ENCODE measurements around the gene DRD3. TPM values are rescaled to one million over a fixed set of nuclear protein-coding genes. Genes with fewer than 3 reads are reported as not detected.

The DRD3 gene
- total RNA-seq, 1 donor from 2014 or later: not detected

- peaks cover 9% of the 10 kb centered on the region for H3K9me3 Mint-ChIP-seq
- peak overlapping the region; percentile 20 for H3K4me3 Mint-ChIP-seq
- no peaks in the 10 kb centered on the region for H3K27me3 Mint-ChIP-seq
- H3K4me1 Mint-ChIP-seq: peaks cover 11% of the 10 kb centered on the region
- H3K27ac Mint-ChIP-seq: no peak overlapping the region
- CTCF ChIA-PET: interaction anchor here (1.3 to 3.7 kb wide), 5 partner anchors 8 to 78 kb away, joined by 4 to 36 read pairs (median 8); no protein-coding TSS in a partner anchor
- intact Hi-C loops (cut with micrococcal nuclease): no loop called here
- peaks cover 16% of the 10 kb centered on the region for H3K36me3 Mint-ChIP-seq (ENCODE audit: low read depth)
- POLR2A ChIA-PET: interaction anchor here (0.8 to 4.8 kb wide), 5 partner anchors 7 to 229 kb away, joined by 3 to 148 read pairs (median 7); no protein-coding TSS in a partner anchor
- ATAC-seq (ENCODE audit: low read depth) (no peak), DNase-seq (no peak)
- no peak for TF ChIP-seq CTCF (IDR thresholded peaks at IDR 0.05)
These were observed 42.5 kb upstream of the DRD3 start for GRCh38 chr3:114221165-114221880.

GRCh38 chr3:114219741-114220140 is 40.9 kb upstream of the DRD3 start:
- ATAC-seq (ENCODE audit: low read depth) (no peak), DNase-seq (no peak)
- Mint-ChIP-seq H3K9me3 (peaks cover 3% of the 10 kb centered on the region), H3K36me3 (ENCODE audit: low read depth) (peaks cover 6% of the 10 kb centered on the region), H3K27me3 (no peaks in the 10 kb centered on the region), H3K27ac (no peak overlapping the region), H3K4me1 (no peaks in the 10 kb centered on the region), H3K4me3 (peak overlapping the region; percentile 42)
- TF ChIP-seq CTCF (IDR thresholded peaks at IDR 0.05): no peak
- CTCF ChIA-PET: interaction anchor here (0.7 to 4.4 kb wide), 2 partner anchors 65 to 71 kb away, joined by 3 to 30 read pairs; no protein-coding TSS in a partner anchor
- POLR2A ChIA-PET: interaction anchor here (1.0 to 7.4 kb wide), 2 partner anchors 73 to 164 kb away, joined by 3 to 334 read pairs; partner anchors contain the start of gene TIGIT
- intact Hi-C loops (cut with micrococcal nuclease): loop anchor here (1.0 kb wide), 1 partner anchor 72 kb away; no protein-coding TSS in a partner anchor

- intact Hi-C loops (cut with micrococcal nuclease): loop anchor here (1.0 kb wide), 1 partner anchor 73 kb away; no protein-coding TSS in a partner anchor
- CTCF ChIA-PET: interaction anchor here (0.7 to 4.4 kb wide), 6 partner anchors 10 to 81 kb away, joined by 3 to 30 read pairs (median 4); no protein-coding TSS in a partner anchor
These were observed 39.8 kb upstream of the DRD3 start for GRCh38 chr3:114218578-114219185.

GRCh38 chr3:114218006-114218405 is 39.2 kb upstream of the DRD3 start:
- Mint-ChIP-seq H3K4me3 (peak overlapping the region; percentile 9), H3K9me3 (no peaks in the 10 kb centered on the region), H3K4me1 (peaks cover 6% of the 10 kb centered on the region), H3K27me3 (no peaks in the 10 kb centered on the region), H3K27ac (no peak overlapping the region), H3K36me3 (ENCODE audit: low read depth) (peaks cover 3% of the 10 kb centered on the region)
- TF ChIP-seq CTCF (IDR thresholded peaks at IDR 0.05): no peak
- CTCF ChIA-PET: interaction anchor here (1.4 to 4.4 kb wide), 6 partner anchors 10 to 118 kb away, joined by 3 to 30 read pairs (median 4); no protein-coding TSS in a partner anchor
- DNase-seq: no peak
- no peak for ATAC-seq (ENCODE audit: low read depth)
- POLR2A ChIA-PET: interaction anchor here (0.5 to 7.4 kb wide), 8 partner anchors 10 to 233 kb away, joined by 3 to 334 read pairs (median 5); partner anchors contain the start of gene TIGIT
- intact Hi-C loops (cut with micrococcal nuclease): no loop called here

More at GRCh38 chr3:114218578-114219185, 39.8 kb upstream of the DRD3 start:
- DNase-seq (peak; percentile 45), ATAC-seq (ENCODE audit: low read depth) (peak; percentile 38)
- no peak for TF ChIP-seq CTCF (IDR thresholded peaks at IDR 0.05)
- no peaks in the 10 kb centered on the region for H3K9me3 Mint-ChIP-seq
- no peaks in the 10 kb centered on the region for H3K4me1 Mint-ChIP-seq
- H3K27ac Mint-ChIP-seq: no peak overlapping the region
- peak overlapping the region; percentile 44 for H3K4me3 Mint-ChIP-seq
- no peaks in the 10 kb centered on the region for H3K27me3 Mint-ChIP-seq
- H3K36me3 Mint-ChIP-seq (ENCODE audit: low read depth): peaks cover 4% of the 10 kb centered on the region
- POLR2A ChIA-PET: interaction anchor here (0.5 to 7.4 kb wide), 14 partner anchors 10 to 232 kb away, joined by 3 to 334 read pairs (median 5); partner anchors contain the start of genes TIGIT and ZNF80
